Smooth muscle cell (in vitro differentiated cells): Measurements from ENCODE around the gene NF1. TPM values are rescaled to one million over a fixed set of nuclear protein-coding genes. Genes with fewer than 3 reads are reported as not detected.
A peak's percentile ranks its signal among the peaks of the same experiment; 100 is the strongest.

Experiments
- DNase-seq: peaks from one replicate; lab custom pipeline; 2025; ENCODE audit not compliant: unreplicated experiment; lab: John Stamatoyannopoulos, UW
- H2AFZ ChIP-seq: fragments of 200-600 bp; sonication (generic); 2 replicates; pipeline ENCODE4 v1.6.0; 2016; ENCODE audit warnings: antibody characterized with exemption, low read depth, mild to moderate bottlenecking
- H3F3A ChIP-seq: fragments of 200-600 bp; sonication (generic); 2 replicates; pipeline ENCODE4 v1.6.0; 2017; ENCODE audit warnings: antibody characterized with exemption, low read depth
- H3K27ac ChIP-seq: fragments of 200-600 bp; sonication (generic); 2 replicates; pipeline ENCODE4 v1.5.1; 2016; ENCODE audit warnings: low read depth, mild to moderate bottlenecking
- H3K27me3 ChIP-seq: fragments of 200-600 bp; sonication (generic); 2 replicates; pipeline ENCODE4 v1.6.1; 2016; ENCODE audit warnings: low read depth, mild to moderate bottlenecking
- H3K36me3 ChIP-seq: fragments of 200-600 bp; sonication (generic); 2 replicates; pipeline ENCODE4 v1.5.1; 2016; ENCODE audit warnings: low read depth
- H3K4me1 ChIP-seq: fragments of 200-600 bp; sonication (generic); 2 replicates; pipeline ENCODE4 v1.5.1; 2016; ENCODE audit warnings: low read depth
- H3K4me2 ChIP-seq: fragments of 200-600 bp; sonication (generic); 2 replicates; pipeline ENCODE4 v1.6.0; 2016; ENCODE audit warnings: mild to moderate bottlenecking
- H3K4me3 ChIP-seq: fragments of 200-600 bp; sonication (generic); 2 replicates; pipeline ENCODE4 v1.5.1; 2016; ENCODE audit warnings: mild to moderate bottlenecking
- H3K79me2 ChIP-seq: fragments of 200-600 bp; sonication (generic); 2 replicates; pipeline ENCODE4 v1.6.0; 2016; ENCODE audit warnings: low read depth, mild to moderate bottlenecking
- H3K9ac ChIP-seq: fragments of 200-600 bp; sonication (generic); 2 replicates; pipeline ENCODE4 v1.6.0; 2016; ENCODE audit warnings: low read depth
- H3K9me3 ChIP-seq: fragments of 200-600 bp; sonication (generic); replicated peaks from 2 replicates; pipeline ENCODE4 v1.5.1; 2016; ENCODE audit warnings: low read depth
- H4K20me1 ChIP-seq: fragments of 200-600 bp; sonication (generic); 2 replicates; pipeline ENCODE4 v1.6.0; 2016; ENCODE audit warnings: low read depth
- WGBS: methylation state at CpG from one replicate; pipeline ENCODE4 v1.1.7; 2016; ENCODE audit warnings: low lambda C conversion rate; 5-methylcytosine and 5-hydroxymethylcytosine counted together
- polyA plus RNA-seq: library from polyadenylated mRNA; unstranded; fragments of >200 nt; fragmentation: Nextera tagmentation; extraction: Ambion mirVana; gene quantifications from 2 replicates; pipeline ENCODE4 v1.2.1, GENCODE V29; 2016
- total RNA-seq: library from RNA; depleted of rRNA; stranded (reverse); fragments of >200 nt; gene quantifications from 2 replicates; pipeline ENCODE4 v1.2.3, GENCODE V29; 2014
- TF ChIP-seq, protein P1 (sequence below): fragments of 200-600 bp; sonication (generic); IDR thresholded peaks from 2 replicates; pipeline ENCODE4 v1.5.1; 2017; ENCODE audit warnings: borderline replicate concordance, mild to moderate bottlenecking, antibody characterized with exemption; ENCODE audit not compliant: insufficient read depth, poor library complexity, severe bottlenecking

NF1 gene
- total and polyA plus RNA-seq, 2 experiments from 2014 or later, result 7.6 to 74.3 TPM

DNA sequence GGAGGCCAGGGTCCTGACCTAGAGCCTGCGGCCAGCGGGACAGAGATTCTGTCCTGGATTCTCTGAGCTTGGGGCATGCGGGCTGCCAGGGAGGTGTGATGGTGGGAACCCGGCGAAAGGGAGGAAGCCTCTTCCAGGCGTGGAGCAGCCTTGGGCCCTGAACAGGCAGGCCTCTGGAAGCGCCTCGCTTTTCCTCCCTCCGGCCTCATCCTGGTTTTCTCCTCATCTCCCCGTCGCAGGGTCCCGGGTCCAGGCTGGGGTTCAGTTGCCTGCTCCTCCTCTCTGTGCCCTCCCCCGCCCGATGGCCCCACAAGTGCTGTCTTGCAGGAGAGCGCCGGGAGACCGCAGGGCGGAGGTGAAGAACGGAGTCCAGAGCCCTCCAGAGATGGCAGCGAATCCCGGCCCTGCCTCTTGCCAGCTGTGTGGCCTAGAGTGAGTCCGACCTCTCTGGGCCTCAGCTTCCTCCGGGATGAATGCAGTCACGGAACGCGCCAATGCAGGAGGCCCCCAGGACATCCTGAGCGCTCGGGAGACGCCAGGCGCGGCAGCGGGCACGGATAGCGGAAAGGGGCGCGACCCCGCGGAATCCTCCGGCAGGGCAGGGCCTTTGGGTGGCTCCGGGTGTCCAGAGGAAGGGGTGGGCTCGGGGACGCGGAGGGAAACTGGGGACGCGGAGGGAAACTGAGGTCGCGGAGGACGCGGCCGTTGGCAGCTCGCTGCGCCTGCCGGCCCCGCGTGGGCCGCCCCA lies 296.1 kb downstream of the NF1 start:
- peak overlapping the region; percentile 45 for H3K4me3 ChIP-seq
- peak overlapping the region; percentile 80 for H3K4me2 ChIP-seq
- H3K9me3 ChIP-seq, result no peaks in the 10 kb centered on the region
- no peaks in the 10 kb centered on the region for H3F3A ChIP-seq
- no peak overlapping the region for H2AFZ ChIP-seq
- TF ChIP-seq, protein P1, sequence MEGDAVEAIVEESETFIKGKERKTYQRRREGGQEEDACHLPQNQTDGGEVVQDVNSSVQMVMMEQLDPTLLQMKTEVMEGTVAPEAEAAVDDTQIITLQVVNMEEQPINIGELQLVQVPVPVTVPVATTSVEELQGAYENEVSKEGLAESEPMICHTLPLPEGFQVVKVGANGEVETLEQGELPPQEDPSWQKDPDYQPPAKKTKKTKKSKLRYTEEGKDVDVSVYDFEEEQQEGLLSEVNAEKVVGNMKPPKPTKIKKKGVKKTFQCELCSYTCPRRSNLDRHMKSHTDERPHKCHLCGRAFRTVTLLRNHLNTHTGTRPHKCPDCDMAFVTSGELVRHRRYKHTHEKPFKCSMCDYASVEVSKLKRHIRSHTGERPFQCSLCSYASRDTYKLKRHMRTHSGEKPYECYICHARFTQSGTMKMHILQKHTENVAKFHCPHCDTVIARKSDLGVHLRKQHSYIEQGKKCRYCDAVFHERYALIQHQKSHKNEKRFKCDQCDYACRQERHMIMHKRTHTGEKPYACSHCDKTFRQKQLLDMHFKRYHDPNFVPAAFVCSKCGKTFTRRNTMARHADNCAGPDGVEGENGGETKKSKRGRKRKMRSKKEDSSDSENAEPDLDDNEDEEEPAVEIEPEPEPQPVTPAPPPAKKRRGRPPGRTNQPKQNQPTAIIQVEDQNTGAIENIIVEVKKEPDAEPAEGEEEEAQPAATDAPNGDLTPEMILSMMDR, result no peak
- peaks cover 46% of the 10 kb centered on the region for H3K27me3 ChIP-seq
- 26% methylated on average over 49 of the region's 56 CpGs for WGBS
- H3K4me1 ChIP-seq, result no peaks in the 10 kb centered on the region
- DNase-seq, result no peak
- no peak overlapping the region for H3K27ac ChIP-seq
- H3K9ac ChIP-seq, result no peak overlapping the region
- H3K79me2 ChIP-seq, result no peaks in the 10 kb centered on the region
- no peaks in the 10 kb centered on the region for H4K20me1 ChIP-seq
- H3K36me3 ChIP-seq, result no peaks in the 10 kb centered on the region

DNA sequence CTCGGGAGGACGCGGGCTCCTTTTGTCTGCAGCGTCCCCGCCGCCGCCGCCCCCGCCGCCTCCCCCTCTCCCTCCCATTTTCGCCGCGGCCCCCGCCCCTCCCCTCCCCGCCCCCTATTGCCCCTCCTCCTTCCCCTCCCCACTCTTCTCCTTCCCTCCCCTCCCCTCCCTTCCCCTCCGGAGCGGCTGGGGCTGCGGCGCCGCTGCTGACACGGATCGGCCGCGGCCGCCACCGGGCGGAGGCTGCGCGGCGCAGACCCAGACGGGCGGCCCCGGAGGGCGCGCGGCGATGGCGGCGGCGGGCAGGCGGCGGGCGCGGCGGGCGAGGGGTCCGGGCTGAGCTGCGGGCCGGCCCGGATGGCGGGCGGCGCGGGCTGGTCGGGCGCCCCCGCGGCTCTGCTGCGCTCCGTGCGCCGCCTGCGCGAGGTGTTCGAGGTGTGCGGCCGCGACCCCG lies 296.7 kb downstream of the NF1 start, which contains the start of gene RAB11FIP4:
Gene RAB11FIP4 (plus strand): TSS at position 180 of the 454 bp plus-strand sequence. CDS start 178 bp downstream, at position 358.
- H2AFZ ChIP-seq, result no peak within 1 kb of the TSS
- H3K4me1 ChIP-seq, result no peaks in the 10 kb centered on the region
- WGBS, result 1% methylated on average over 15 of the region's 69 CpGs
- DNase-seq, result no peak
- H3K9ac ChIP-seq, result no peak within 1 kb of the TSS
- H3K27ac ChIP-seq, result no peak within 1 kb of the TSS
- H3K4me3 ChIP-seq, result peak within 1 kb of the TSS; percentile 45
- H3K79me2 ChIP-seq, result no peaks in the 10 kb centered on the region
- TF ChIP-seq, protein P1, result no peak
- H4K20me1 ChIP-seq, result no peaks in the 10 kb centered on the region
- H3F3A ChIP-seq, result no peaks in the 10 kb centered on the region
- peaks cover 46% of the 10 kb centered on the region for H3K27me3 ChIP-seq
- no peaks in the 10 kb centered on the region for H3K36me3 ChIP-seq
- H3K4me2 ChIP-seq, result peak within 1 kb of the TSS; percentile 80
- no peaks in the 10 kb centered on the region for H3K9me3 ChIP-seq

DNA sequence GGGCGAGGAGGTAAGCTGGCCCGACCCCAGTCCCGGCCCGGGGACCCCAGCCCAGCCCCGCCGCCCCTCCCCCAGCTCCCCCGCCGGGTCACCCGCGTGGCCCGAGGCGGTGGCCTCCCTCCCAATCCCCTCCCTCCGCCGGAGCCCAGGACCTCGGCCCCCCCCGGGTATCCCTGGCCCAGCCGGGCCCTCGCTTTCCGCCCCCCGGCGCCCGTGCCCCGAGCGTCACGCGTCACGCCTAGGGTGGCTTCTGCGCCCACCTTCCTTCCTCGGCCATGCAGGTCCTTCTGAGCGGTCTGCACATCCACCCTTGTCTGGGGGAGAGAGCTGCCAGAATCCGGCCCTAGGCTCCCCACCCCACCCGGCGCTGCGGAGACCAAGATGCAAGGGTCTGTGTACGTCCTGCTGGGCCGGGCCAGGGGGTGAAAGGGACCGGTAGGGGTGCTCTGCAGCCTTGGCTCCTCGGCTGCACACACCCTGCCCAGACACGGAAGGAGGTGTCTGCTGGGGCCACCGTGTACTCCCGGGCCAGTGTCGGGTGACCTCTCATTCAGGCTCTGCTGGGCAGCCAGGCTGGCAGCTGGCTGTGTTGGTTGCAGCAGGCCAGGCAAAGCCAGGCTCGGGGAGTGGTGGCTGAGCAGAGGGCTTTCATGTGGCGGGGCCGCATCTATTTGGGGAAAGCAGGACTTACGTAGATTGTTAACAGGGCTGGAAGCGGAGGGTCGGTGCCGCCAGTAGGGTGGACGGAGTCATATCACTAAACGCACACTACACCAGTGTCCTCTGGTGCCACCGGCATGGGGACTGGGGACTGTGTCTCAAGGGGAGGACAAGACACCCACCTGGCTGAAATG lies 297.5 kb downstream of the NF1 start:
- Histone ChIP-seq H3F3A (no peaks in the 10 kb centered on the region), H3K4me3 (peak overlapping the region; percentile 26), H3K4me2 (peak overlapping the region; percentile 74), H3K4me1 (no peaks in the 10 kb centered on the region), H3K27ac (no peak overlapping the region), H3K79me2 (no peaks in the 10 kb centered on the region), H3K27me3 (peaks cover 46% of the 10 kb centered on the region), H3K36me3 (no peaks in the 10 kb centered on the region), H4K20me1 (no peaks in the 10 kb centered on the region), H2AFZ (no peak overlapping the region), H3K9ac (no peak overlapping the region), H3K9me3 (no peaks in the 10 kb centered on the region)
- no peak for DNase-seq
- TF ChIP-seq, protein P1, result no peak
- WGBS, result 59% methylated on average over 21 of the region's 52 CpGs
